ENCODE measurements around the gene EXOC4.

The EXOC4 gene

GRCh38 chr7:133808493-133808866 lies 555.6 kb downstream of the EXOC4 start:
- DNase-seq = no peak

- no peak for DNase-seq
These were observed 560.0 kb downstream of the EXOC4 start for GRCh38 chr7:133812877-133813276.

GRCh38 chr7:133815611-133816210 lies 562.8 kb downstream of the EXOC4 start:
- DNase-seq = no peak

- no peak for DNase-seq
These were observed 566.8 kb downstream of the EXOC4 start for GRCh38 chr7:133819695-133820094.

DNA sequence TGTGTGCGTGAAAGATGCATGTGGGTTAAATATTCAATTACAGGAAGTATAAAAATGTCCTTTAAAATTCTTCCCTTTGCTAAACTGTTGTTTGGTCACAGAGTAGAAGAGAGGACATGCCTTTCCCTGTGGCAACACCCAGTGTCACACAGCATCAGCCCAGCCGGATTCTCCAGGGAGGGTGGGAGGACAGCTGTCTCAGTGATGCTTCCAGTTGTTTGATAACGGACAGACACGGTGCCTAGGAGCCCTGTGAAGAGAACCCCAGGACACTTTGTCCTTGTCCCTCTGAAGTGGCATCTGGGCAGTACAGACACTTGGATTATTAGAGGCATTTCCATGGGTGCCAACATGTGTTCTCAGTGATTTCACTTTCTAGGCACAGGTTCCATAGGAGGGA lies 567.7 kb downstream of the EXOC4 start:
- DNase-seq = no peak

DNA sequence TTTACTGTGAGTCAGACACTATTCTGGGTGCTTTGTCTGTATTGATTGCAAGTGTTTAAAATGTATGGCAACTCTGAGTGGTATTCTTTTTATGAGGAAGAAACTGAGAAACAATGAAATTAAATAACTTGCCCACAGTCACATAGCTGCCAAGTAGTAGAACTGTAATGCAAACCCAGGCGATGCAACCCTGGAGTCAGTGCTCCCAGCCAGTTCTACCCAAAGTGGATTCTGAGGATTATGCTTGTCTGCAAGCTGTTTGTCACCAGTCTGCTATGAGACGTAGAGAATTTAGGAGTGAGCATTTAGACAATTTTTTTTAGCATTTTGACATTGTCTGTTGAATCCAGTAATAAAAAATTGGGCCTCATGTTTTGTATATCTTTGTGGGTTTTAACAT lies 568.3 kb downstream of the EXOC4 start:
- DNase-seq = no peak

- DNase-seq = no peak
These were observed 569.2 kb downstream of the EXOC4 start for GRCh38 chr7:133822001-133822641.

DNA sequence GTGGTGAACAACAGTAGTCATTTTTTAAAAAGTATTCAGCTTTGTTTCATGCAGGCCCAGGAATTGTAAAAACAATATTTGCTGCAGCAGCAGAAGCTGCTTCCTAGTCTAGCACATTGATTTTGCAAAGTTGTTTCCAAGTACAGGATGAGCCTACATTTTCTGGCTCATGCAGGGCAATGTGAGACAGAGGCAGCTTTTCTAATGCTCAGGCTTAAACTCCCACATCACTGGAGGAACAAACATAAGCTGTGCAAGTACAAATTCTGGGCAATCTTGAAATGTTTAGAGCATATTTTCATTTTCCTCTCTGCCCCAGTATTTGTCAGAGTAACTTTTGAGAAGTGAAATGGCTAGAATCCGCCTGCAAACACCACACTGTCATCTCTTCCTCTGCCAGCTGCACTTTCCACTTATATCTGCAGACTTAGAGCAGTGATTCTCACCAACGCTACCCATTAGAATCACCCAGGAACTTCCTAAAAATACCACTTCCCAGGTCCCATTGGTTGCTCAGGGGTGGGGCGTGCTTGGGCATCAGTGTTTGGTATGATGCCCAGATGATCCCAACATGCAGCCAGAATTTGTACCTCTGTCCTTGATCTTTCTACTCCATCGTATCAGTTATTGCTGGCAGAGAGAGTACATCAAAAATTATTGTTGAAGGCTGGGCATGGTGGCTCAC lies 570.1 kb downstream of the EXOC4 start:
- no peak for DNase-seq

DNA sequence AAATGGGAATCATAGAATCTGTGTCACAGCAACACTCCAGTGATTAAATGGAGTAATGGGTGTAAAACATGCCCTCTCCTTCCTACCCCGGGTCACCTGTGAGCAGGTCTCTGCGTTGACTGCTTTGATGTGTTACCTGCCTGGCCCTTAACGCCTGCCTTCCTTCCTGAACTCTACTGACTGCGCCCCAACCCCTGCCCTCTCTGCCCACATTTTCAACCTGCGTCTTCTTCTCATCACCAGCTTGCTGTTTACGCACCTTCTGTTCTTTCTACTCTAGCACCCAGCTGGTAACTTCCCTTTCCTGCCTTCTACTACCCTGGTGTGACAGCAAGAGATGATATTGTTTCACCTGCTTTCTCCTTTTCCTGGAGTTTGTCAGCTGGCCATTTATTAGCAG lies 571.3 kb downstream of the EXOC4 start:
- no peak for DNase-seq

DNA sequence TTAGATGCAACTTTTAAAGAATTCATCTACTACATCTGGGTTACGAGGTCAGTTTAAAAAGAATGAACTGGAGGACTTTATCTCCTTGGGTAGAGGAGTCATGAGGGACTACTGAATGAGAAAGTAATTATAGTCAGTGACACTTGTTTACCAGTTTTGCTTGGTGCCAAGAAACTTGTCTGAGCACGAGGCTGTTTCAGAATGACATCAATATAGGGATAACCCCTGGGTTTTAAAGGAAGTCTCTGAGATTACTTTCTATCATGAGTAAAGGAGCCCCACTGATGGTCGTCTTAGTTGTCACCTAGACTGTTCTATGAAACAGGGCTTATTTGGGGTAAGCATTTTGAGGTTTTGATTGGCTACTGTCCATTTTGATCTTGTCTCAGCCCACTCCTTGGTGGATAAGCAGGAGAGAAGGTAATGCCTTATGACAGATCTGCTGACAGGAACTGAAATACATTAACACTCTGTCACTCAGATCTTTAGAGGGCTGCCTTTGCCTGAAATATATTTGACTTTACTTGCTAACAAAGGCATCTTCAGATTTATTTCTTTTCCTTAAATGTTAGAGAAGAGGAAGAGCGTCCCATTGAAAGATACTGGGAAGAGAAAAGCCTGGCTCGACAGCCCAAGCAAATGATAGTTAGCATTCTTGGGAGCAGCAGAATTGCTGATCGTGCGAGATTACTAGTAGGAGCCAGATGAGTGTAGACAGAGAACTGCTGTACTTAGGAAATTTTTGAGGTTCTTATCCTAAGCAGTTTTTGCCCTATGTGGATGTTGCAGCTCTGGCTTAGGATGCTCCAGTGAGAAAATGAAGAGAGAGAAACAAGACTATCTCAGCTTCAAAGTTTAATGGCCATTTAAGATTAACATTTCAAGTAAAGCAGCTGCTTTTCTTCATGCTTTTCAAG lies 575.1 kb downstream of the EXOC4 start:
- no peak for DNase-seq

GRCh38 chr7:133828906-133829305 lies 576.0 kb downstream of the EXOC4 start:
- DNase-seq = no peak

- DNase-seq = no peak
These were observed 576.5 kb downstream of the EXOC4 start for GRCh38 chr7:133829336-133829897.

DNA sequence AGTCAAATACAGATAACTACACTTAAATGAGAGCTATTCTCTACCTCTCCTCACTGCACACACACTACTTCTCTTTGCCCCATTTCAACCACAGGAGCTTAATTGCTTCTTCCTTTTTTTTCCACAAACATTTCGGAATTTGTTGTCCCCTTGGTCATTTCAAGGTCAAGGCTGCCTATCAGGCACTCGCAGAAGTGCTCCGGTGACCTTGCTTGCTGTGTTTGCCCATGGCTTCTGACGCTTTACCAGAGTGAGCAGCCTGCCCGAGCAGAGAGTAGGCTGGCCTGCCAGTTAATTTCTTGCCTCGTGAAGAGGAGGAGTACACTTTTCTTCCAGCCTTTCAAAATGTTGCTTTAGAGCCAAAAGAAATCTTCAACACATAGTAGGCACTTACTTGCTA lies 577.2 kb downstream of the EXOC4 start:
- no peak for DNase-seq

- no peak for DNase-seq
These were observed 583.8 kb downstream of the EXOC4 start for GRCh38 chr7:133836666-133837065.

GRCh38 chr7:133837224-133837623 lies 584.3 kb downstream of the EXOC4 start:
- DNase-seq = no peak

GRCh38 chr7:133839121-133839520 lies 586.2 kb downstream of the EXOC4 start:
- DNase-seq = no peak

GRCh38 chr7:133843341-133843740 lies 590.5 kb downstream of the EXOC4 start:
- no peak for DNase-seq

DNA sequence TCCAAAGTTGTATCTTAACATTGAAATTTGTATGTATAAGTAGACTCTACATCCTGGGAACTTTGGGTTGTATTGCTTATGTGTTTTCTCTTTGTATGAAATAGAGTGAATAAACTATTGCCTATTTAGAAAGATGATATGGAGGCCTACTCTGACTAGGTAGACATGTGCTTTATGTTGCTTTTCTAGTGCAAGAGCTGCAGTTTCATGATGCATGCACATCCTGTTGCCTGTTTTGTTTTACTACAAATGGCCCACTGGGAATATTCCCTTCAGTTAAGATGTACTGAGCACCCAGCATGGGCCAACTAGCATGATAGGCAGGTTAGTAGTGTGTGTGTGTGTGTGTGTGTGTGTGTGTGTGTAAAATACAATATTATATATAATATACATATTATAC lies 592.1 kb downstream of the EXOC4 start:
- no peak for DNase-seq

DNA sequence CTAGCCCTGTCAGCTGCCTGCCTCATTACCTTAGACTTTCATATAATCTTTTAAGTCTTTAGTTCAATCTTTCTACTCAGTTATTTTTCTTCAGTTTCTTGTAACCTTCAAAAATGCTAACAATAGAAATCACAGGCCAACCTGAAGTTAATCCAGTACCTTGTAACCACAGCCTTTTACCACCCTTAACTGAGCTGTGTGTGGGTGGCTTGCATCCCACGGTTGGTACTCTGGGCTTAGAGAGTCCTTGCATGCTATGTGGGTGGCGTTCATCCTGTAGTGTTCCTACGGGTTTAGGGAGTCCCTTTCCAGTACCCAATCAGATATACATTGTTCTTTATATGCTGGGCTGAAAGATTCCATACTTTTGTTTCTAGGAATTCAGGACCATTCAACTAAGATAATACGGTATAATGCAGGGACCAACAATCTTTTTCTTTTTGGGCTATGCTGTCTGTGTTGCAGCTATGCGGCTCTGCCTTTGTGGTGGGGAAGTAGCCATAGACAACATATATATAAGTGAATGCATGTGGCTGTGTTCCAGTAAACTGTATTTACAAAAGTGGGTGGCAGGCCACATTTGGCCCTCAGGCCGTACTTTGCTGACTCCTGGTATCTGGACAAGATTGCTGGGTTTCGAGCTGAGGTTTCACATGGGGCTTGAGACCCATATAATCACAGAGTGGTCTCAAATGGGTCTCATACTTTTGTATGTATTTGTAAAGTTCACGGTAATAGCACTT lies 593.5 kb downstream of the EXOC4 start:
- DNase-seq = no peak

GRCh38 chr7:133850497-133851280 lies 597.8 kb downstream of the EXOC4 start:
- no peak for DNase-seq

- no peak for DNase-seq
These were observed 598.5 kb downstream of the EXOC4 start for GRCh38 chr7:133851411-133851810.

Measured in stimulated activated CD4-positive, alpha-beta T cell treated with anti-CD3 and anti-CD28 coated beads, Interleukin-15, amount 100 ng/mL, for 24 hours (primary cell).